Hematopoietic multipotent progenitor cell treated with erythropoietin and hydrocortisone succinate and interleukin-3 and kit ligand, for 17 days (in vitro differentiated cells): ENCODE results near the gene COX11.

Experiments used
- DNase-seq: peaks from one replicate; pipeline ENCODE4 v3.0.0-alpha.2; 2015; ENCODE audit warnings: low spot score

Gene COX11

GRCh38 chr17:54967621-54968261, 713 bp downstream of the COX11 start:
- DNase-seq = peak; percentile 8

- DNase-seq = no peak
Observed at GRCh38 chr17:54956791-54957190, 11.7 kb downstream of the COX11 start.

- DNase-seq = no peak
Observed at GRCh38 chr17:54951286-54951685, 17.2 kb downstream of the COX11 start.

GRCh38 chr17:54950116-54950515, 18.3 kb downstream of the COX11 start:
- no peak for DNase-seq

GRCh38 chr17:54948380-54948779, 20.1 kb downstream of the COX11 start:
- no peak for DNase-seq

- DNase-seq = no peak
Observed at GRCh38 chr17:54947396-54947795, 21.1 kb downstream of the COX11 start.

GRCh38 chr17:54945671-54946070, 22.8 kb downstream of the COX11 start:
- DNase-seq = no peak

GRCh38 chr17:54945231-54945630, 23.2 kb downstream of the COX11 start:
- DNase-seq = no peak

GRCh38 chr17:54944796-54945195, 23.7 kb downstream of the COX11 start:
- DNase-seq = no peak

GRCh38 chr17:54941285-54941684, 27.2 kb downstream of the COX11 start:
- DNase-seq = no peak

GRCh38 chr17:54937426-54937825, 31.0 kb downstream of the COX11 start:
- no peak for DNase-seq

GRCh38 chr17:54937018-54937417, 31.4 kb downstream of the COX11 start:
- no peak for DNase-seq

- no peak for DNase-seq
Observed at GRCh38 chr17:54935471-54935870, 33.0 kb downstream of the COX11 start.

- no peak for DNase-seq
Observed at GRCh38 chr17:54933921-54934320, 34.5 kb downstream of the COX11 start.

GRCh38 chr17:54932711-54933110, 35.7 kb downstream of the COX11 start:
- DNase-seq = no peak

GRCh38 chr17:54927525-54927924, 40.9 kb downstream of the COX11 start:
- no peak for DNase-seq

GRCh38 chr17:54924405-54924804, 44.0 kb downstream of the COX11 start:
- DNase-seq = no peak

- DNase-seq = no peak
Observed at GRCh38 chr17:54920819-54921218, 47.6 kb downstream of the COX11 start.

GRCh38 chr17:54919425-54919824, 49.0 kb downstream of the COX11 start:
- no peak for DNase-seq

- DNase-seq = no peak
Observed at GRCh38 chr17:54916721-54917120, 51.7 kb downstream of the COX11 start.
